Astrocyte of the spinal cord (primary cell): ENCODE results near the gene ZCCHC17.

ENCODE experiments used
- DNase-seq: peaks from one replicate; pipeline ENCODE4 v3.0.0; 2011; ENCODE audit warnings: low read depth, low spot score
- H3K4me3 ChIP-seq: 2 replicates; pipeline ENCODE4 v1.5.1; 2011; ENCODE audit warnings: low read depth, mild to moderate bottlenecking, low read length, moderate library complexity
- CTCF ChIP-seq: IDR thresholded peaks from 2 replicates; pipeline ENCODE4 v1.5.1; 2012; ENCODE audit warnings: low read depth, mild to moderate bottlenecking, low read length, inconsistent platforms
- in situ Hi-C: cut with HindIII; loops from 2 replicates; pipeline ENCODE4 v1.10.0; 2017; ENCODE audit warnings: low sequenced_read_pairs

Gene ZCCHC17

GRCh38 chr1:31346785-31347184 is 50.0 kb downstream of the ZCCHC17 start:
- in situ Hi-C loops, result no loop called here
- no peak for DNase-seq
- TF ChIP-seq CTCF, result no peak
- no peak overlapping the region for H3K4me3 ChIP-seq

GRCh38 chr1:31348449-31348848 is 51.6 kb downstream of the ZCCHC17 start:
- no peak overlapping the region for H3K4me3 ChIP-seq
- no peak for DNase-seq
- no peak for TF ChIP-seq CTCF
- in situ Hi-C loops, result no loop called here

- DNase-seq, result no peak
- in situ Hi-C loops, result no loop called here
Measured at GRCh38 chr1:31354283-31354682, 57.5 kb downstream of the ZCCHC17 start.

GRCh38 chr1:31356427-31356826 is 59.6 kb downstream of the ZCCHC17 start:
- TF ChIP-seq CTCF, result no peak

More at GRCh38 chr1:31354283-31354682, 57.5 kb downstream of the ZCCHC17 start:
- no peak overlapping the region for H3K4me3 ChIP-seq
- TF ChIP-seq CTCF, result no peak

GRCh38 chr1:31361607-31362006 is 64.8 kb downstream of the ZCCHC17 start:
- in situ Hi-C loops, result no loop called here
- no peak for DNase-seq
- no peak for TF ChIP-seq CTCF

More at GRCh38 chr1:31356427-31356826, 59.6 kb downstream of the ZCCHC17 start:
- in situ Hi-C loops, result no loop called here
- no peak overlapping the region for H3K4me3 ChIP-seq
- DNase-seq, result no peak

GRCh38 chr1:31362032-31362431 is 65.2 kb downstream of the ZCCHC17 start:
- H3K4me3 ChIP-seq, result no peak overlapping the region
- TF ChIP-seq CTCF, result no peak
- DNase-seq, result no peak
- in situ Hi-C loops, result no loop called here

More at GRCh38 chr1:31361607-31362006, 64.8 kb downstream of the ZCCHC17 start:
- H3K4me3 ChIP-seq, result no peak overlapping the region
